B cell (primary cell): Measurements from ENCODE around the gene XXYLT1. TPM values are rescaled to one million over a fixed set of nuclear protein-coding genes. Genes with fewer than 3 reads are reported as not detected.

ENCODE experiments used
- ATAC-seq: fragments of 200-7000 bp; cut with Tn5 transposase; one replicate; pipeline ENCODE4 v1.10.0; 2021; ENCODE audit warnings: low read depth, mild to moderate bottlenecking, moderate number of reproducible peaks, moderate library complexity
- CTCF ChIA-PET: fragments of 350-600 bp; sonication (Branson Sonifier 250); formaldehyde crosslinking; loops from one replicate; lab custom pipeline; 2021; ENCODE audit warnings: antibody characterized with exemption, inconsistent platforms; lab: Charles Lee
- POLR2A ChIA-PET: fragments of 350-600 bp; sonication (Branson Sonifier 250); formaldehyde crosslinking; loops from one replicate; lab custom pipeline; 2021; ENCODE audit warnings: antibody characterized with exemption; lab: Charles Lee
- DNase-seq: peaks from one replicate; pipeline ENCODE4 v3.0.0; 2013
- H2AFZ ChIP-seq: 2 replicates; pipeline ENCODE4 v1.6.1; 2012; ENCODE audit warnings: mild to moderate bottlenecking, low read depth, low read length; ENCODE audit not compliant: insufficient read depth, poor library complexity, severe bottlenecking
- H3K27ac ChIP-seq, 2 donors: 1 replicate in 1 of 2; 2 replicates in 1 of 2; pipeline ENCODE4 v1.5.1; 2012 to 2013; ENCODE audit warnings: low read length in 2 of 2, mild to moderate bottlenecking in 2 of 2, moderate library complexity in 1 of 2
- H3K27me3 ChIP-seq, 4 experiments: fragments of 200-600 bp in 1 of 4; sonication (generic) in 1 of 4; replicated peaks in 1 of 4; 1 replicate in 2 of 4; 2 replicates in 2 of 4; pipeline versions ENCODE4 v1.6.1 to v1.7.0; 2013 to 2016; ENCODE audit warnings: low read length in 3 of 4, mild to moderate bottlenecking in 2 of 4, mixed read lengths in 1 of 4, moderate library complexity in 1 of 4; ENCODE audit not compliant: insufficient read depth in 4 of 4, control insufficient read depth in 3 of 4; ENCODE audit errors: control extremely low read depth in 1 of 4
- H3K36me3 ChIP-seq, 2 experiments: replicated peaks in 1 of 2; 1 replicate in 1 of 2; 2 replicates in 1 of 2; pipeline versions ENCODE4 v1.6.1 to v1.7.1; 2013; ENCODE audit warnings: low read length in 1 of 2; ENCODE audit not compliant: insufficient read depth in 2 of 2, control insufficient read depth in 1 of 2; ENCODE audit errors: control extremely low read depth in 1 of 2, extremely low read depth in 1 of 2
- H3K4me1 ChIP-seq, 2 donors: fragments of 200-600 bp in 1 of 2; sonication (generic) in 1 of 2; 1 replicate in 1 of 2; 2 replicates in 1 of 2; pipeline versions ENCODE4 v1.5.1 to v1.6.1; 2013 to 2017; ENCODE audit warnings: low read length in 2 of 2; ENCODE audit not compliant: control insufficient read depth in 2 of 2, insufficient read depth in 2 of 2
- H3K4me2 ChIP-seq: replicated peaks from 2 replicates; pipeline ENCODE3; 2012; ENCODE audit warnings: mild to moderate bottlenecking, low read depth, low read length; ENCODE audit not compliant: poor library complexity, severe bottlenecking
- H3K4me3 ChIP-seq, 5 experiments: fragments of 200-600 bp in 1 of 5; sonication (generic) in 1 of 5; 1 replicate in 3 of 5; 2 replicates in 2 of 5; pipeline versions ENCODE4 v1.5.1 to v1.7.0; 2011 to 2016; ENCODE audit warnings: low read length in 4 of 5, mild to moderate bottlenecking in 4 of 5, low read depth in 2 of 5, control low read depth in 1 of 5, moderate library complexity in 1 of 5; ENCODE audit not compliant: insufficient read depth in 1 of 5; ENCODE audit errors: control extremely low read depth in 1 of 5, extremely low read depth in 1 of 5
- H3K79me2 ChIP-seq: fragments of 200-600 bp; sonication (generic); one replicate; pipeline ENCODE4 v1.6.0; 2016; ENCODE audit warnings: low read length; ENCODE audit not compliant: control insufficient read depth, insufficient read depth
- H3K9ac ChIP-seq: fragments of 200-600 bp; sonication (generic); 2 replicates; pipeline ENCODE4 v1.6.1; 2017; ENCODE audit warnings: mild to moderate bottlenecking, low read length, moderate library complexity
- H3K9me3 ChIP-seq, 3 donors: one replicate each; pipeline versions ENCODE4 v1.6.1 to v1.7.1; 2013; ENCODE audit warnings: low read length in 2 of 3; ENCODE audit not compliant: control insufficient read depth in 2 of 3, insufficient read depth in 1 of 3; ENCODE audit errors: control extremely low read depth in 1 of 3
- H4K20me1 ChIP-seq: 2 replicates; pipeline ENCODE4 v1.6.0; 2012; ENCODE audit warnings: mild to moderate bottlenecking, low read length; ENCODE audit not compliant: insufficient read depth, control insufficient read depth, poor library complexity, severe bottlenecking
- H3K27ac Mint-ChIP-seq: one replicate; pipeline ENCODE4 v1.8.0; 2021; ENCODE audit warnings: mixed read lengths
- H3K27me3 Mint-ChIP-seq: one replicate; pipeline ENCODE4 v1.8.0; 2021; ENCODE audit warnings: mixed read lengths
- H3K4me1 Mint-ChIP-seq: one replicate; pipeline ENCODE4 v1.8.0; 2021; ENCODE audit warnings: mixed read lengths
- H3K4me3 Mint-ChIP-seq: one replicate; pipeline ENCODE4 v1.8.0; 2021; ENCODE audit warnings: mixed read lengths
- H3K9me3 Mint-ChIP-seq: one replicate; pipeline ENCODE4 v1.8.0; 2022; ENCODE audit warnings: mixed read lengths; ENCODE audit not compliant: insufficient read depth
- CTCF ChIP-seq: fragments of 200-600 bp; IDR thresholded peaks from one replicate; pipeline ENCODE4 v1.8.0; 2022; ENCODE audit warnings: antibody characterized with exemption, mild to moderate bottlenecking
- EZH2 ChIP-seq: IDR thresholded peaks from 2 replicates; pipeline ENCODE4 v1.6.1; 2012; ENCODE audit warnings: borderline replicate concordance, low read depth, mild to moderate bottlenecking, moderate library complexity, low read length; ENCODE audit not compliant: insufficient read depth, poor library complexity, severe bottlenecking
- WGBS: methylation state at CpG from one replicate; pipeline ENCODE4 v1.1.5; 2013; ENCODE audit warnings: missing lambda C conversion rate; ENCODE audit not compliant: insufficient coverage; 5-methylcytosine and 5-hydroxymethylcytosine counted together
- intact Hi-C: fragments of 100-400 bp; cut with micrococcal nuclease; formaldehyde crosslinking; loops from one replicate; pipeline ENCODE4 v1.10.0; 2022
- polyA plus RNA-seq: library from polyadenylated mRNA; depleted of rRNA; stranded (reverse); fragments of >200 nt; gene quantifications from 2 replicates; pipeline ENCODE4 v1.2.3, GENCODE V29; 2012
- total RNA-seq, 2 donors: library from RNA; stranded (reverse); fragments of 120-200 nt in 1 of 2; gene quantifications; 1 replicate in 1 of 2; 2 replicates in 1 of 2; pipeline versions ENCODE4 v1.2.3 to v1.2.4, GENCODE V29; 2013 to 2022

The XXYLT1 gene
- total and polyA plus RNA-seq, 2 donors (not counting 1 experiment from before 2014, with no cell fraction given), result 2.6 to 11.2 TPM

- no peak overlapping the region for H3K4me2 ChIP-seq
- no peak overlapping the region for H3K27ac Mint-ChIP-seq
These were observed 72.3 kb downstream of the XXYLT1 start for GRCh38 chr3:195198426-195199346.

More at GRCh38 chr3:195198426-195199346, 72.3 kb downstream of the XXYLT1 start:
- Histone ChIP-seq H3K9ac (no peak overlapping the region), H3K36me3 (no peaks in the 10 kb centered on the region), H4K20me1 (no peaks in the 10 kb centered on the region), H3K9me3 (no peaks in the 10 kb centered on the region), H3K27ac (no peak overlapping the region), H3K79me2 (no peaks in the 10 kb centered on the region), H3K4me1 (peaks cover 5 to 10% of the 10 kb centered on the region in 2 donors), H3K4me3 (no peak overlapping the region), H3K27me3 (no peaks in the 10 kb centered on the region), H2AFZ (no peak overlapping the region)
- ChIA-PET CTCF (no interaction called here), POLR2A (interaction anchor here (0.6 kb wide), 1 partner anchor 15 kb away, joined by 3 read pairs; no protein-coding TSS in a partner anchor)
- H3K9me3 Mint-ChIP-seq, result no peaks in the 10 kb centered on the region
- ATAC-seq (no peak), DNase-seq (no peak)
- H3K27me3 Mint-ChIP-seq, result no peaks in the 10 kb centered on the region
- no peak overlapping the region for H3K4me3 Mint-ChIP-seq
- intact Hi-C loops, result no loop called here
- WGBS, result 95% methylated on average over 10 of the region's 19 CpGs
- TF ChIP-seq EZH2 (no peak), CTCF (no peak)
- peaks cover 19% of the 10 kb centered on the region for H3K4me1 Mint-ChIP-seq
